ENCODE results near the gene RAPGEF2.
"Not testable (repeated sequence)": the region's sequence is repeated elsewhere in the genome, so short reads cannot be mapped to it uniquely, and the experiment has no call there.

The RAPGEF2 gene

GRCh38 chr4:159293811-159294515 lies 191.1 kb downstream of the RAPGEF2 start:
- in situ Hi-C loops (cut with HindIII; ENCODE audit: low sequenced_read_pairs): no loop called here

GRCh38 chr4:159296061-159296460 lies 193.2 kb downstream of the RAPGEF2 start:
- in situ Hi-C loops (cut with HindIII; ENCODE audit: low sequenced_read_pairs): no loop called here

GRCh38 chr4:159297091-159297490 lies 194.2 kb downstream of the RAPGEF2 start:
- in situ Hi-C loops (cut with HindIII; ENCODE audit: low sequenced_read_pairs): no loop called here

- in situ Hi-C loops (cut with HindIII; ENCODE audit: low sequenced_read_pairs): no loop called here
Observed at GRCh38 chr4:159298502-159298901, 195.6 kb downstream of the RAPGEF2 start.

GRCh38 chr4:159303435-159303834 lies 200.6 kb downstream of the RAPGEF2 start:
- in situ Hi-C loops (cut with HindIII; ENCODE audit: low sequenced_read_pairs): no loop called here

GRCh38 chr4:159305129-159305528 lies 202.2 kb downstream of the RAPGEF2 start:
- in situ Hi-C loops (cut with HindIII; ENCODE audit: low sequenced_read_pairs): no loop called here

- in situ Hi-C loops (cut with HindIII; ENCODE audit: low sequenced_read_pairs): no loop called here
Observed at GRCh38 chr4:159307929-159308328, 205.1 kb downstream of the RAPGEF2 start.

- in situ Hi-C loops (cut with HindIII; ENCODE audit: low sequenced_read_pairs): no loop called here
Observed at GRCh38 chr4:159308566-159309340, 205.9 kb downstream of the RAPGEF2 start.

GRCh38 chr4:159312236-159312635 lies 209.4 kb downstream of the RAPGEF2 start:
- in situ Hi-C loops (cut with HindIII; ENCODE audit: low sequenced_read_pairs): no loop called here

GRCh38 chr4:159315879-159316278 lies 213.0 kb downstream of the RAPGEF2 start:
- in situ Hi-C loops (cut with HindIII; ENCODE audit: low sequenced_read_pairs): not testable (repeated sequence)

- in situ Hi-C loops (cut with HindIII; ENCODE audit: low sequenced_read_pairs): no loop called here
Observed at GRCh38 chr4:159317203-159317602, 214.3 kb downstream of the RAPGEF2 start.

- in situ Hi-C loops (cut with HindIII; ENCODE audit: low sequenced_read_pairs): no loop called here
Observed at GRCh38 chr4:159319027-159319426, 216.1 kb downstream of the RAPGEF2 start.

- in situ Hi-C loops (cut with HindIII; ENCODE audit: low sequenced_read_pairs): no loop called here
Observed at GRCh38 chr4:159326480-159326879, 223.6 kb downstream of the RAPGEF2 start.

- in situ Hi-C loops (cut with HindIII; ENCODE audit: low sequenced_read_pairs): no loop called here
Observed at GRCh38 chr4:159328766-159329165, 225.9 kb downstream of the RAPGEF2 start.

- in situ Hi-C loops (cut with HindIII; ENCODE audit: low sequenced_read_pairs): no loop called here
Observed at GRCh38 chr4:159334461-159334860, 231.6 kb downstream of the RAPGEF2 start.

GRCh38 chr4:159337041-159337440 lies 234.2 kb downstream of the RAPGEF2 start:
- in situ Hi-C loops (cut with HindIII; ENCODE audit: low sequenced_read_pairs): no loop called here

- in situ Hi-C loops (cut with HindIII; ENCODE audit: low sequenced_read_pairs): no loop called here
Observed at GRCh38 chr4:159341522-159341921, 238.6 kb downstream of the RAPGEF2 start.

GRCh38 chr4:159342374-159342773 lies 239.5 kb downstream of the RAPGEF2 start:
- in situ Hi-C loops (cut with HindIII; ENCODE audit: low sequenced_read_pairs): no loop called here

GRCh38 chr4:159343116-159343515 lies 240.2 kb downstream of the RAPGEF2 start:
- in situ Hi-C loops (cut with HindIII; ENCODE audit: low sequenced_read_pairs): no loop called here

- in situ Hi-C loops (cut with HindIII; ENCODE audit: low sequenced_read_pairs): no loop called here
Observed at GRCh38 chr4:159344877-159345276, 242.0 kb downstream of the RAPGEF2 start.

GRCh38 chr4:159346681-159347080 lies 243.8 kb downstream of the RAPGEF2 start:
- in situ Hi-C loops (cut with HindIII; ENCODE audit: low sequenced_read_pairs): no loop called here

GRCh38 chr4:159347813-159348212 lies 244.9 kb downstream of the RAPGEF2 start:
- in situ Hi-C loops (cut with HindIII; ENCODE audit: low sequenced_read_pairs): no loop called here

Data from DLD1 (cell line).